Stimulated activated CD8-positive, alpha-beta memory T cell treated with anti-CD3 and anti-CD28 coated beads, Interleukin-12 subunit alpha, Interleukin-12 subunit beta, amount 100 ng/mL, for 1 hour (primary cell): ENCODE measurements around the gene LATS2.

Source experiments
- DNase-seq: peaks from one replicate; pipeline ENCODE4 v3.0.0-alpha.2; 2020; ENCODE audit warnings: low read depth

LATS2 gene

GRCh38 chr13:21047591-21048282 is 13.6 kb downstream of the LATS2 start:
- no peak for DNase-seq

- no peak for DNase-seq
These were observed 14.3 kb downstream of the LATS2 start for GRCh38 chr13:21047087-21047486.

- no peak for DNase-seq
These were observed 15.2 kb downstream of the LATS2 start for GRCh38 chr13:21046203-21046602.

GRCh38 chr13:21045100-21045499 is 16.3 kb downstream of the LATS2 start:
- no peak for DNase-seq

DNA sequence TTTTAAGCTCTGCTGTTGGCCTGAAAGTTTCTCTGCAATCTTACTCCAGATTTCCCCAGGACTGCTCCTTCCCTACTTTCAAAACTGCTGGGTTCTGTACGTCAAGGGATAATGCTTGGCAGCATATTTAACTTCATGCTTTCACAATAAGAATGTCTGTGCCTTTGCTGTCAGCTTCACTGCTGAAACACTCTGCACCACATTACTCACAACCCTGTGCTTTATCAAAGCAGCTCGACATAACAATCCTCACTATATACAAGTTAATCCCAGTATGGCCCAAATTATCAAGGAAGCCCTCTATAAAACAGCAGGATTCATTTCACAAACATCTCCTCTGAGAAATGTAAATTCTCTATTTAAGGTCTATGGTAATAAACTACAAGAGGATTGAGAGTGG is 17.5 kb downstream of the LATS2 start:
- DNase-seq, result no peak

DNA sequence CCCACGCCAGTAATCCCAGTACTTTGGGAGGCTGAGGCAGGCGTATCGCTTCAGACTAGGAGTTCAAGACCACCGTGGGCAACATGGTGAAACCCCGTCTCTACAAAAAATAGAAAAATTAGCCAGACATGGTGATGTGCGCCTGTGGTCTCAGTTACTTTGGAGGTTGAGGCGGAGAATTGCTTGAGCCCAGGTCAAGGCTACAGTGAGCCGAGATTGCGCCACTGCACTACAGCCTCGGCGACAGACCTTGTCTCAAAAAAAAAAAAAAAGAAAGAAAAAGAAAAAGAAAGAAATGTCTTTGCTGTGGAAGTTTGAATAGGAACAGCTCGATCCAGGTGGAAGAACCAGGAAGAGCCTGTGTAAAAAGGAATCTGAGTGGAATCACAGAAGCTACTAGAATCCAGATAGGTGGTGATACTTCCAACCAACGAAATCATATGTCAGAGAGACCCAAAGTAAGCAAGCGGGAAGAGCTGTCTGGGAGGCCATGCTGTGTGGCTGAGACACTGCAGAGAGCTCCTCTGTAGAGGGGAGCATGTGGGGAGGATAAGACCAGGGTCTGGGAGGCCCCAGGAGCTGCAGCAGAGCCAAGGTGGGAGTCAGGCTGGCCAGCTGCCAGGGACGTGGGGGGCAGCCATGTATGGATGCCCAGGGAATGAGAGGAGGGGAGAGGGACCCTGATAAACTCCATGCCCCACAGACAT is 21.1 kb downstream of the LATS2 start:
- no peak for DNase-seq

- no peak for DNase-seq
These were observed 22.1 kb downstream of the LATS2 start for GRCh38 chr13:21039097-21039800.

DNA sequence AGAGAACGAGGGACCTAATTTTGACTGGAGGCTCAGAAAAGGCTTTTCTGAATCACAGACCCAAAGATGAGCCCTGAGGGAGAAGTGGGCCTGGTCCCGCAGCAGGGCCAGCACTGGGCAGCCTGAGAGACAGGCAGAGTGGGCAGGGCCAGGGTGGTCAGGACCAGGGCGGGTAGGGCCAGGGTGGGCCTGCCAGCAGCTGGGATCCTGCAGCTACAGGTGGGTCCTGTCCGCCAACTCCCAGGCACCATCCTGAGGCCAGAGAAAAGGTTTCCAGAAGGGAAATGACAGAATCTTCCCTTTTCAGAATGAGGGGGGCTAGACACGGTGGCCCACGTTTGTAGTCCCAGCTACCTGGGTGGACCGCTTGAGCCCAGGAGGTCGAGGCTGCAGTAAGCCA is 23.7 kb downstream of the LATS2 start:
- no peak for DNase-seq

DNA sequence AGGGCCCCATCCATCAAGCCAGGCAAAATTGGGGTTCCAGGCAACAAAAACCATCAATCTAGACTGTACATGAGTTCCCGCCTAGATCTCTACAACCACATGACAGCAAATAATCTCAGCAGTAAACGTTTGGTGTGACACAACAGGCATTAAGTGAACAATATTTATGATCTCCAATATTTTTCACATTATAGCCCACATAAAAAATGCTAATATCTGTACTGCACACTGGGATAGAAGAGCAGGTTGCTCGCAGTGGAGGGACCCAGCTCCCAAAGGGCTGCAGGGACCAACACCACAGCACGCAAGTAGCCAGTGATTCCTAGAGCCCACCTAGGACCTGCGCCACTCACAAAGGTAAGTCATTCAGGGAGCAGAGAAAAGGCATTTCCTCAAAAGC is 25.9 kb downstream of the LATS2 start:
- DNase-seq, result no peak

DNA sequence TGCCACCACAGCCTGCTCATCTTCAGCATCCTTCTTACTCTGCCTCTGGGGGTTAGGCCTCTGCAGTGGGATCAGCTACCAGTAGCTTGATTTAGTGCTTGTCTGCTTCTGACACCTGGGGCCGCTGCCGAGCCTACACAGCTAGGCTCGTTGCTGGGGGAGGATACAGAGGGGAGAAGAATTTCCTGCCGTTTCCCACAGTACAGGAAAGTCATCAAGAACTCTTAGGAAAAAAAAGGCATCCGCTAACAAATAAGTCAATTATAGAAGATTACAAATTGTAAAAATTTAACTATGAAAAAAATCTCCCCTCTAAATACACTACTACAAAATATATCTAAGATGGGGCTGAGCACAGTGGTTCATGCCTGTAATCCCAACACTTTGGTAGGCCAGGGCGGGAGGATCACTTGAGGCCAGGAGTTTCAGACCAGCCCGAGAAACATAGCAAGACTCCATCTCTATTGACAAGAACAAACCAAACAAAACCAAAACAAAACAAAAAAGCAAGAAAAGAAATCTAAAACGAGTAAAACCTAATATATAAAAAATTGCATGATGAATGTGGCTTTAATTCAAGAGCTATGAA is 26.7 kb downstream of the LATS2 start:
- no peak for DNase-seq

DNA sequence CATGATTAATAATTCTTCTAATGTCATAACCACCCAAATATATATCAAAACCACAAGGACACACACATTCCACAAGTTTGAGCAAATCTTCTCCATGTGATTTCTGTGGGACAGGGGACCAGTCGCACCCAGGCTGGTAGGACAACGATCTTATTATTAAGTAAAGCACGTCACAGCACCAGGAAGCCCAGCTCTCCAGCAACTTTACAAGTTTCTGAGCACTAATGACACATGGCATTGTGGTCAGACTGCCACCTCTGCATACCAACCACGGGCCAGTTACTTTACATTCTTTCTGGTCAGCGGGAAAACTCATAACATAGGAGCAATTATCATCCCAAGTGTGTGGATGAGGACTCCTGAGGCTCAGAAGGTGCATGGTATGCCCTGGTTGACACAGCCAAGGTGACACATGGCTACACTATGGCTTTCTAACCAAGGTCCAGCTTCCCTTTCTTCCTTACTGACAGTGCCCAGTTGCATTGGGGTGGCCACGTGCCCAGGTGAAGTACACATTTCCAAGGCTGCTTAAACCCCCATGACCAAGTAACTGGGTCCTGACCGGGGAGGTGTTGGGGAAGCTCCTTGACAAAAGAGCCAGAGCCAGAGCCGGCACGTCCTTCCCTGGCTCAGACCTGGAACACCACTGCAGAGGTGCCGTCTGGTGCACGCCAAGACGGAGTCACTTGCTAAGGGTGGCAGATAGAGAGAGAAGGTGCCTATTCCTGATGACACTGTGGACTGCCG is 27.4 kb downstream of the LATS2 start:
- DNase-seq, result no peak

DNA sequence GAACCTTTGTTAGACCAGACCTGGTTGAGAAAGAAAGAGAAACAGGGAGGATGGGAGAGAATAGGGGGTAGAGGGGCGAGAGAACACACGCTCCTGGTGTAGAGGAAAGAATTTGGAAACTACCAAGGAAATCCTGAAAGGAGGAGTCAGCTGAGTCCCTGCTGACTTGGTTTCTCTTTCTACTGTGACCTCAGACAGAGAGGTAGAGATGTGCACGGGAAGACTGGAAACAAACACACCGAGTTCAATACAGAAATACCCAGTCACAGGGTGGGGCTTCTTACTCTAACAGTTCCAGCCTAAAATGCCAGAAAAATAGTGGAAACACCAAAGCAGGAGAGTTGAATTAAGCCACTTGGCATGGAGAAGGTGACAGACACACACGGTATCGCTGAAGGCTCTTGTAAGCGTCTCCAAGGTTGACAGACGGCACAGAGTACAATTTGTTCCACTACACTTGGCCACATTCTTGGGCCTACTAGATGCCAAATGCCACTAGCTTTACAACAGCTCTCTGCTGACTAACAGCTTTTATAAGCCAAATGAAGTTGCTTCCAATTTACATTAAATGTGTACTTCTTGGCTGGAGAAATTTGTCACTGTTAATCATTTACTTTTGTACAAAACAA is 28.1 kb downstream of the LATS2 start:
- no peak for DNase-seq

- no peak for DNase-seq
These were observed 28.7 kb downstream of the LATS2 start for GRCh38 chr13:21032656-21033055.

DNA sequence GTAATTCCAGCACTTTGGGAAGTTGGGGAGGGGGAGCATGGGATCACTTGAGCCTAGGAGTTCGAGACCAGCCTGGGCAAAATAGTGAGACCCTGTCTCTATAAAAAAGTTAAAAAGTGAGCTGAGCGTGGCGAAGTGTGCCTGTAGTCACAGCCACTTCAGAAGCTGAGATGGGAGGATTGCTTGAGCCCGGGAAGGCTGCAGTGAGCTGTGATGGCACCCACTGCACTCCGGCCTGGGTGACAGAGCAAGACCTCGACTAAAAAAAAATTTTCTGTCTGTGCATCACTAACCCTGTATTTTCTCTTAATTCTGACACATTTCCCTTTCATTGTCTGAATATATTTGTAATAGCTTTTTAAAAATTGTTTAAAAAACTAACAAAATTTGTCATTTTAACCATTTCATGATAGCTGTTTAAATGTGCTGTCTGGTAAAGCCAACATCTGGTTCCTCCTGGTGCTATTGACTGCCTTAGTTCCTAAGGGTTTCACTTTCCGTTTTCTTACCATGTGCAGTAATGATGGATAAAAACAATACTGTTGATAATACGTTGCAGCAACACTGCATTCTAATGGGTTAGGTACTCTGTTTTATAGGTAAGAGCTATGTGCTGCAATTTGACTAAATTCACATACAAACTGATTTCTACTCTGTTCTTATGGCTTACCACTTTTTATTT is 29.7 kb downstream of the LATS2 start:
- no peak for DNase-seq

- no peak for DNase-seq
These were observed 35.8 kb downstream of the LATS2 start for GRCh38 chr13:21025539-21025938.

DNA sequence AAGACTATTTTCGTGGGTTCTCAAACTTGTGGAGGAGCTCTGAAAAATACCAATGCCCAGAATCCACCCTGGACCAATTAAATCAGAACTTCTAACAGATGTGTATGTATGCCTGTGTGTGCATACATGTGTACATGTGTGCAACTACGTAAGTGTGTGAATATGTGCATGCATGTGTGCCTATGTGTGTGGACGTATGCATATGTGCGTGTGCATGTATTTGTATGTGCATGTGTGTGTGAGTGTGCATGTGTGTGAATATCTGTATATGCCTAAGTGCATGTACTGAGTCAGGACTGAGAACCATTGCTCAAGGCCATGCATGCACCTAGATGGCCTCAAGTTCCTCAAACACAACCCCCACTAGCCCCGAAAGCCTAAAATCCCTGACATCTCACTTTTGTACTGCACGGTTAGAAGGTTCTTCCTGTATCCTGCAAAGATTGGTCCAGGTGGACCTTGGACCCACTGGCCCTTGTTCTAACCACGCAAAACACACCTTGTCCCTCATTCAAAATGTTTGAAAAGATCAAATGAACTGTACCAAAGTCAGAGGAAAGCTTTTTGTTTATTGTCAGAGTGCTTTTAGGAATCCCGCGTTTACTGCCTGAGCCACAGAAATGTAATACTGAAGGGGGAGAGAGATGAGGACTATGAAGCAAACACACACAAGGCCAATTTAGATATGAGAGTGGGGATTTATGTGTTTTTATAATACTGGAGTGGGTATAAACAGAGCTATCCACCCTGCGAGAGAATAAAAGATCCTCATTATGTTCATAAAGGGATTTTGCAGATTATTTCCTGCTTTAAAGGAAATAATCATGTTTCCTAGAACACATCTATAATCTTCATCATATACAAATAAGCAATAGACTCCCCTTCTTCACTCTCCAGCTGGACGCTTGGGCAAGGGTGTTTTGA is 39.1 kb downstream of the LATS2 start:
- no peak for DNase-seq

DNA sequence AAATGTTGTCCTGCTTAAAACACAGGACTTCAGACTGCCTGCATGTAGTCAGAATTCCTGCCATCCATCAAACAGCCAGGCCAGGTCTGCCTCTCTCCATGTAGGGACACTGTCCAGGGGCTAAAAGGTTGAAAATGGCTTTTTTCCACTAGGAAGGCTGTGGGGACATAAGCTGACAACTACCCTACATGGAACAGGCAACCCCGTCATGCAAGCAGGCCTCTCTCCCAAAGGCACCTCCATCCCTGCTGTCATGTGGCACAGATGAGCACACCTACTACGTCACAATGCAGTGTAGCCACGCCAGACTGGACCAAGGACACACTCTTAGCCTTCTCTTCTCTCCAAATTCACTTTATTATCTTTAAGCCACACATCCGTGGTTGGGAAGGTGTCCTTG is 40.8 kb downstream of the LATS2 start:
- DNase-seq, result no peak

DNA sequence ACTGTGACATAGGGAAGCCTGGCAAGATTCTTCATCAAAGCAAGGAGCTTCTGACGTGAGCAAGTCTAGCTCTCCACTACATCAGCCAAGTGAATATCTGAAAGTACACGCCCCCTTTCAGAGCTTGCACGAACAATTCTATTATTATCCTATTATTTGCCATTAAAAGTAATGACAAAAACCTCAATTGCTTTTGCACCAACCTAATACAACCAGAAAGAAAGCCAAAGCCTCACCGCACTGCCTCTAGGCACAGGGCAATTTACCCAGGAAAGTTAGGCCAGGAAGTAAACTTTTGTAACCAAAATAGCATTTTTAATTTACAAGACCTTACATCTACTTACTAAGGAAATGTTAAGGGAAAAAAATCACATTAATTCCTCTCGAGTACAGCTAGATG is 41.2 kb downstream of the LATS2 start:
- DNase-seq, result no peak

GRCh38 chr13:21018220-21018619 is 43.2 kb downstream of the LATS2 start:
- no peak for DNase-seq

GRCh38 chr13:21016487-21016886 is 44.9 kb downstream of the LATS2 start:
- DNase-seq, result no peak
